SKM-1 (cell line): ENCODE data around the gene PCDHGA12.
"Not testable (repeated sequence)": the region's sequence is repeated elsewhere in the genome, so short reads cannot be mapped to it uniquely, and the experiment has no call there.

Experiments used
- DNase-seq: peaks from one replicate; lab custom pipeline; 2025; ENCODE audit not compliant: unreplicated experiment; lab: John Stamatoyannopoulos, UW

PCDHGA12 gene

GRCh38 chr5:141407790-141408505 is 22.4 kb upstream of the PCDHGA12 start, which contains the start of gene PCDHGB6:
PCDHGB6 (plus strand) TSS chr5:141408021; CDS start chr5:141408203, 182 bp downstream.
- DNase-seq = not testable (repeated sequence)

DNA sequence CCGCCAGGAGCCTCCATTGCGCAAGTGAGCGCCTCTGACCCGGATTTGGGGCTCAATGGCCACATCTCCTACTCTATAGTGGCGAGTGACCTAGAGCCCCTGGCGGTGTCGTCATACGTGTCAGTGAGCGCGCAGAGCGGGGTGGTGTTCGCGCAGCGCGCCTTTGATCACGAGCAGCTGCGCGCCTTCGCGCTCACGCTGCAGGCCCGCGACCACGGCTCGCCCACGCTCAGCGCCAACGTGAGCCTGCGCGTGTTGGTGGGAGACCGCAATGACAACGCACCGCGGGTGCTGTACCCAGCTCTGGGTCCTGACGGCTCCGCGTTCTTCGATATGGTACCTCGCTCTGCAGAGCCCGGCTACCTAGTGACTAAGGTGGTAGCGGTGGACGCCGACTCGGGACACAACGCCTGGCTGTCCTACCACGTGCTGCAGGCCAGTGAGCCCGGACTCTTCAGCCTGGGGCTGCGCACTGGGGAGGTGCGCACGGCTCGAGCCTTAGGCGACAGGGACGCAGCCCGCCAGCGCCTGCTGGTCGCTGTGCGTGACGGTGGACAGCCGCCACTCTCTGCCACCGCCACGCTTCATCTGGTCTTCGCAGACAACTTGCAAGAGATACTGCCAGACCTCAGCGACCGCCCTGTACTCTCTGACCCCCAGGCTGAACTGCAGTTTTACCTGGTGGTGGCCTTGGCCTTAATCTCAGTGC is 20.6 kb upstream of the PCDHGA12 start:
- no peak for DNase-seq

GRCh38 chr5:141411575-141411974 is 18.7 kb upstream of the PCDHGA12 start:
- no peak for DNase-seq

- peak; percentile 80 for DNase-seq
Observed at GRCh38 chr5:141412854-141413539, 17.3 kb upstream of the PCDHGA12 start, which contains the start of gene PCDHGA10. PCDHGA10 (plus strand) TSS chr5:141412987; CDS start chr5:141413176, 189 bp downstream.

- no peak for DNase-seq
Observed at GRCh38 chr5:141413540-141414069, 16.7 kb upstream of the PCDHGA12 start.

DNA sequence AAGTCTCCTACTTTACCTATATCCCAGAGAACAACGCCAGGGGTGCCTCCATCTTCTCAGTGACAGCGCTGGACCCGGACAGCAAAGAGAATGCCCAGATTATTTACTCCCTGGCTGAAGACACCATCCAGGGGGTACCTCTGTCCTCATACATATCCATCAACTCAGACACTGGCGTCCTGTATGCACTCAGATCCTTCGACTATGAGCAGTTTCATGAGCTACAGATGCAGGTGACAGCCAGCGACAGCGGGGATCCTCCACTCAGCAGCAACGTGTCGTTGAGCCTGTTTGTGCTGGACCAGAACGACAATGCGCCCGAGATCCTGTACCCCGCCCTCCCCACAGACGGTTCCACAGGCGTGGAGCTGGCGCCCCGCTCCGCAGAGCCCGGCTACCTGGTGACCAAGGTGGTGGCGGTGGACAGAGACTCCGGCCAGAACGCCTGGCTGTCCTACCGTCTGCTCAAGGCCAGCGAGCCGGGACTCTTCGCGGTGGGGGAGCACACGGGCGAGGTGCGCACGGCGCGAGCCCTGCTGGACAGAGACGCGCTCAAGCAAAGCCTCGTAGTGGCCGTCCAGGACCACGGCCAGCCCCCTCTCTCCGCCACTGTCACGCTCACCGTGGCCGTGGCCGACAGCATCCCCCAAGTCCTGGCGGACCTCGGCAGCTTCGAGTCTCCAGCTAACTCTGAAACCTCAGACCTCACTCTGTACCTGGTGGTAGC is 15.6 kb upstream of the PCDHGA12 start:
- not testable (repeated sequence) for DNase-seq

DNA sequence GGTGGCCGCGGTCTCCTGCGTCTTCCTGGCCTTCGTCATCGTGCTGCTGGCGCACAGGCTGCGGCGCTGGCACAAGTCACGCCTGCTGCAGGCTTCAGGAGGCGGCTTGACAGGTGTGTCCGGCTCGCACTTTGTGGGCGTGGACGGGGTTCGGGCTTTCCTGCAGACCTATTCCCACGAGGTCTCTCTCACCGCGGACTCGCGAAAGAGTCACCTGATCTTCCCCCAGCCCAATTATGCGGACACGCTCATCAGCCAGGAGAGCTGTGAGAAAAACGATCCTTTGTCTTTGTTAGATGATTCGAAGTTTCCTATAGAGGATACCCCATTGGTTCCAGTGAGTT is 15.1 kb upstream of the PCDHGA12 start:
- DNase-seq = not testable (repeated sequence)

DNA sequence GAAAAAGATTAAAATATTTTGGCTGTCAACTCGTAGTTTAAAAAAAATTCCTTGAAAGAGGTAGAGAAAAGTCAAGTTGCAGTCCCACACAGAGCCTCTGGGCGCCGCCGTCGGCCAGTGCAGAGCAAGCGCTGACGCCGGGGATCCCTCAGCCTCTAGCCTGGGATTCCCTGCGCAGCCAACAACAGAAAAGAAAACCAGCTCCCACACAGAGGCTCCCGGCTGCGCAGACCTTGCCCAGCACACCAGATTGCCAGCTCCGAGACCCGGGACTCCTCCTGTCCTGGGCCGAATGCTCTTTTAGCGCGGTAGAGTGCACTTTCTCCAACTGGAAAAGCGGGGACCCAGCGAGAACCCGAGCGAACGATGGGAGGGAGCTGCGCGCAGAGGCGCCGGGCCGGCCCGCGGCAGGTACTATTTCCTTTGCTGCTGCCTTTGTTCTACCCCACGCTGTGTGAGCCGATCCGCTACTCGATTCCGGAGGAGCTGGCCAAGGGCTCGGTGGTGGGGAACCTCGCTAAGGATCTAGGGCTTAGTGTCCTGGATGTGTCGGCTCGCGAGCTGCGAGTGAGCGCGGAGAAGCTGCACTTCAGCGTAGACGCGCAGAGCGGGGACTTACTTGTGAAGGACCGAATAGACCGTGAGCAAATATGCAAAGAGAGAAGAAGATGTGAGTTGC is 12.7 kb upstream of the PCDHGA12 start, which contains the start of gene PCDHGB7:
PCDHGB7 (plus strand) TSS at position 184 of the 679 bp plus-strand sequence; CDS start at position 367, 183 bp downstream.
- DNase-seq = peak; percentile 65

DNA sequence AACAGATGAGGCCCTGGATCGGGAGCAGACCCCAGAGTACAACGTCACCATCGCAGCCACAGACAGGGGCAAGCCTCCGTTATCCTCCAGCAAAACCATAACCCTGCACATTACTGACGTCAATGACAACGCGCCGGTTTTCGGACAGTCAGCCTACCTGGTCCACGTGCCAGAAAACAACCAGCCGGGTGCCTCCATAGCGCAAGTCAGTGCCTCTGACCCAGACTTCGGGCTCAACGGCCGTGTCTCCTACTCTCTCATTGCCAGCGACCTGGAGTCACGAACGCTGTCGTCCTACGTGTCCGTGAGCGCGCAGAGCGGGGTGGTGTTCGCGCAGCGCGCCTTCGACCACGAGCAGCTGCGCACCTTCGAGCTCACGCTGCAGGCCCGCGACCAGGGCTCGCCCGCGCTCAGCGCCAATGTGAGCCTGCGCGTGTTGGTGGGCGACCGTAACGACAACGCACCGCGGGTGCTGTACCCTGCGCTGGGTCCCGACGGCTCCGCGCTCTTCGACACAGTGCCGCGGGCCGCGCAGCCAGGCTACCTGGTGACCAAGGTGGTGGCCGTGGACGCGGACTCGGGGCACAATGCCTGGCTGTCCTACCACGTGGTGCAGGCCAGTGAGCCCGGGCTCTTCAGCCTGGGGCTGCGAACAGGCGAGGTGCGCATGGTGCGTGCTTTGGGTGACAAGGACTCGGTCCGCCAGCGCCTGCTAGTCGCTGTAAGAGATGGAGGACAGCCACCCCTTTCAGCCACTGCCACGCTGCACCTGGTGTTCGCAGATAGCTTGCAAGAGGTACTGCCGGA is 11.0 kb upstream of the PCDHGA12 start:
- no peak for DNase-seq

GRCh38 chr5:141420855-141421488 is 9.3 kb upstream of the PCDHGA12 start, which contains the start of gene PCDHGA11:
PCDHGA11 (plus strand) TSS chr5:141421051; CDS start chr5:141421228, 177 bp downstream.
- no peak for DNase-seq

- no peak for DNase-seq
Observed at GRCh38 chr5:141421489-141421855, 8.8 kb upstream of the PCDHGA12 start.

DNA sequence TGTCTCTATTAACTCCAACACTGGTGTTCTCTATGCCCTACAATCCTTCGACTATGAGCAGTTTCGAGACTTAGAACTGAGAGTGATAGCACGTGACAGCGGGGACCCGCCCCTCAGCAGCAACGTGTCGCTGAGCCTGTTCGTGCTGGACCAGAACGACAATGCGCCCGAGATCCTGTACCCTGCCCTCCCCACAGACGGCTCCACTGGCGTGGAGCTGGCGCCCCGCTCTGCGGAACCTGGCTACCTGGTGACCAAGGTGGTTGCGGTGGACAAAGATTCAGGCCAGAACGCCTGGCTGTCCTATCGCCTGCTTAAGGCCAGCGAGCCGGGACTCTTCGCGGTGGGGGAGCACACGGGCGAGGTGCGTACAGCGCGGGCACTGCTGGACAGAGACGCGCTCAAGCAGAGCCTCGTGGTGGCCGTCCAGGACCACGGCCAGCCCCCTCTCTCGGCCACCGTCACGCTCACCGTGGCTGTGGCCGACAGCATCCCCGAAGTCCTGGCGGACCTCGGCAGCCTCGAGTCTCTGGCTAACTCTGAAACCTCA is 7.5 kb upstream of the PCDHGA12 start:
- no peak for DNase-seq

GRCh38 chr5:141427783-141428426 is 2.4 kb upstream of the PCDHGA12 start:
- DNase-seq = no peak

DNA sequence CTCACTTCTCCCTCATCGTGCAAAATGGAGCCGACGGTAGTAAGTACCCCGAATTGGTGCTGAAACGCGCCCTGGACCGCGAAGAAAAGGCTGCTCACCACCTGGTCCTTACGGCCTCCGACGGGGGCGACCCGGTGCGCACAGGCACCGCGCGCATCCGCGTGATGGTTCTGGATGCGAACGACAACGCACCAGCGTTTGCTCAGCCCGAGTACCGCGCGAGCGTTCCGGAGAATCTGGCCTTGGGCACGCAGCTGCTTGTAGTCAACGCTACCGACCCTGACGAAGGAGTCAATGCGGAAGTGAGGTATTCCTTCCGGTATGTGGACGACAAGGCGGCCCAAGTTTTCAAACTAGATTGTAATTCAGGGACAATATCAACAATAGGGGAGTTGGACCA is 979 bp downstream of the PCDHGA12 start:
- no peak for DNase-seq

DNA sequence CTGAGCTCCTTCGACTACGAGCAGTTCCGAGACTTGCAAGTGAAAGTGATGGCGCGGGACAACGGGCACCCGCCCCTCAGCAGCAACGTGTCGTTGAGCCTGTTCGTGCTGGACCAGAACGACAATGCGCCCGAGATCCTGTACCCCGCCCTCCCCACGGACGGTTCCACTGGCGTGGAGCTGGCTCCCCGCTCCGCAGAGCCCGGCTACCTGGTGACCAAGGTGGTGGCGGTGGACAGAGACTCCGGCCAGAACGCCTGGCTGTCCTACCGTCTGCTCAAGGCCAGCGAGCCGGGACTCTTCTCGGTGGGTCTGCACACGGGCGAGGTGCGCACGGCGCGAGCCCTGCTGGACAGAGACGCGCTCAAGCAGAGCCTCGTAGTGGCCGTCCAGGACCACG is 2.0 kb downstream of the PCDHGA12 start:
- DNase-seq = not testable (repeated sequence)

DNA sequence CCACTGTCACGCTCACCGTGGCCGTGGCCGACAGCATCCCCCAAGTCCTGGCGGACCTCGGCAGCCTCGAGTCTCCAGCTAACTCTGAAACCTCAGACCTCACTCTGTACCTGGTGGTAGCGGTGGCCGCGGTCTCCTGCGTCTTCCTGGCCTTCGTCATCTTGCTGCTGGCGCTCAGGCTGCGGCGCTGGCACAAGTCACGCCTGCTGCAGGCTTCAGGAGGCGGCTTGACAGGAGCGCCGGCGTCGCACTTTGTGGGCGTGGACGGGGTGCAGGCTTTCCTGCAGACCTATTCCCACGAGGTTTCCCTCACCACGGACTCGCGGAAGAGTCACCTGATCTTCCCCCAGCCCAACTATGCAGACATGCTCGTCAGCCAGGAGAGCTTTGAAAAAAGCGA is 2.4 kb downstream of the PCDHGA12 start:
- not testable (repeated sequence) for DNase-seq

GRCh38 chr5:141434006-141434405 is 3.7 kb downstream of the PCDHGA12 start:
- DNase-seq = no peak

- no peak for DNase-seq
Observed at GRCh38 chr5:141437221-141437620, 6.9 kb downstream of the PCDHGA12 start.
